ENCODE results near the gene KIF26A.

- TF ChIP-seq EZH2 (optimal IDR thresholded peaks at IDR 0.05; ENCODE audit: low read depth, low read length) (no peak), CTCF (IDR thresholded peaks at IDR 0.05; ENCODE audit: low read length) (no peak), EZH2phosphoT487 (IDR thresholded peaks at IDR 0.05; ENCODE audit: low read length) (no peak)
Observed at GRCh38 chr14:104092931-104093365, 45.4 kb upstream of the KIF26A start.
